ENCODE measurements around the gene TRIM56.
"Not testable (repeated sequence)": the region's sequence is repeated elsewhere in the genome, so short reads cannot be mapped to it uniquely, and the experiment has no call there.

Gene TRIM56

GRCh38 chr7:101085162-101085964, at the start of gene TRIM56:
TRIM56 (plus strand) TSS chr7:101085481; CDS start chr7:101087313, 1,832 bp downstream.
- DNase-seq (ENCODE audit: low spot score): peak; percentile 94

GRCh38 chr7:101035941-101036340, 49.3 kb upstream of the TRIM56 start:
- DNase-seq (ENCODE audit: low spot score): no peak

- DNase-seq (ENCODE audit: low spot score): not testable (repeated sequence)
These were observed 44.0 kb upstream of the TRIM56 start for GRCh38 chr7:101041283-101041682.

- DNase-seq (ENCODE audit: low spot score): peak; percentile 62
These were observed 26.9 kb upstream of the TRIM56 start for GRCh38 chr7:101058355-101058754.

GRCh38 chr7:101059620-101059942, 25.7 kb upstream of the TRIM56 start:
- DNase-seq (ENCODE audit: low spot score): no peak

- no peak for DNase-seq (ENCODE audit: low spot score)
These were observed 24.3 kb upstream of the TRIM56 start for GRCh38 chr7:101060992-101061391.

GRCh38 chr7:101064176-101064550, 21.1 kb upstream of the TRIM56 start:
- DNase-seq (ENCODE audit: low spot score): not testable (repeated sequence)

GRCh38 chr7:101065162-101065561, 20.1 kb upstream of the TRIM56 start:
- not testable (repeated sequence) for DNase-seq (ENCODE audit: low spot score)

GRCh38 chr7:101066141-101066832, 19.0 kb upstream of the TRIM56 start:
- no peak for DNase-seq (ENCODE audit: low spot score)

GRCh38 chr7:101066833-101067177, 18.5 kb upstream of the TRIM56 start:
- DNase-seq (ENCODE audit: low spot score): no peak

- DNase-seq (ENCODE audit: low spot score): no peak
These were observed 16.9 kb upstream of the TRIM56 start for GRCh38 chr7:101068401-101068800.

GRCh38 chr7:101071362-101072104, 13.7 kb upstream of the TRIM56 start:
- DNase-seq (ENCODE audit: low spot score): not testable (repeated sequence)

GRCh38 chr7:101075646-101076045, 9.6 kb upstream of the TRIM56 start:
- DNase-seq (ENCODE audit: low spot score): no peak

- DNase-seq (ENCODE audit: low spot score): not testable (repeated sequence)
These were observed 9.1 kb upstream of the TRIM56 start for GRCh38 chr7:101076183-101076582.

GRCh38 chr7:101077303-101078086, 7.8 kb upstream of the TRIM56 start:
- peak; percentile 94 for DNase-seq (ENCODE audit: low spot score)

- DNase-seq (ENCODE audit: low spot score): no peak
These were observed 3.8 kb upstream of the TRIM56 start for GRCh38 chr7:101081432-101081831.

GRCh38 chr7:101084865-101085161, 468 bp upstream of the TRIM56 start:
- no peak for DNase-seq (ENCODE audit: low spot score)

GRCh38 chr7:101087334-101088068, 2.2 kb downstream of the TRIM56 start:
- no peak for DNase-seq (ENCODE audit: low spot score)

GRCh38 chr7:101088069-101088425, 2.8 kb downstream of the TRIM56 start:
- no peak for DNase-seq (ENCODE audit: low spot score)

GRCh38 chr7:101088858-101089529, 3.7 kb downstream of the TRIM56 start:
- no peak for DNase-seq (ENCODE audit: low spot score)

- DNase-seq (ENCODE audit: low spot score): no peak
These were observed 4.6 kb downstream of the TRIM56 start for GRCh38 chr7:101089876-101090275.
